Non-pigmented ciliary epithelial cell (primary cell): ENCODE measurements around the gene ADGRD2.

Source experiments
- DNase-seq: peaks from one replicate; pipeline ENCODE4 v3.0.0-alpha.2; 2010; ENCODE audit warnings: low read depth

ADGRD2 gene

DNA sequence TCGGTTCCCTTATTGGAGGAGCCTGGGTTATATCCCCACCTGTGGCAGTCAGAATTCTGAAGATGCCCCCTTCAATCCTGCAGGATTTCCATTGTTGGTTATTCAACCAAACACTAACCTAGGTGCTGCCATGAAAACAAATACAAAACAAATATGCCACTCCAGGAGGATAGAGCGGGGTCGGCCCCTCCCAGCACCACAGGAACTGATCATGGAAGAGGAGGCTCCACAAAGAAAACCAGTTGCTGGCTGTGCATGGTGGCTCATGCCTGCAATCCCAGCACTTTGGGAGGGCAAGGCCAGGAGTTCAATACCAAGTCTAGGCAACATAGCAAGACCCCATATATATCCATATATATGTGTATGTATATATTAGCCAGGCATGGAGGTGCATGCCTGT is 13.2 kb upstream of the ADGRD2 start:
- no peak for DNase-seq

DNA sequence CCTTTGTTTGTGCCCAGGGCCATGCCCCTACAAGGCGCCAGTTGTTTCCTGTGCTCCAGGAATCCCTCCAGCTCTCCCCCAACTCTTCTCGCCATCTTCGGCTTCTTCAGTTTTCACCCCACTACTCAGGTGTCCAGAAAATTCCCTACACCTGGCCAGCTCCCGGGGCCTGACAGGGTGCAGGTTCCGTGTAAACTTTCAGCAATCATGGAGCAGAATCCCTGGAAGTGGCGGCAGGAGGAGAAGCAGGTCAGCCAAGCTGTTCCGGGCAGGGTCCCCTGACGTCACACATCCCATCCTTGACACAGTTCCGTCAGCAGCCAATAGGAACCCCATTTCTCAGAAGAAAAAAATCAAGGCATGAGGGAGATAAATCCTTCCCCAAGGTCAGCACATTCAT is 12.2 kb upstream of the ADGRD2 start:
- DNase-seq, result no peak

DNA sequence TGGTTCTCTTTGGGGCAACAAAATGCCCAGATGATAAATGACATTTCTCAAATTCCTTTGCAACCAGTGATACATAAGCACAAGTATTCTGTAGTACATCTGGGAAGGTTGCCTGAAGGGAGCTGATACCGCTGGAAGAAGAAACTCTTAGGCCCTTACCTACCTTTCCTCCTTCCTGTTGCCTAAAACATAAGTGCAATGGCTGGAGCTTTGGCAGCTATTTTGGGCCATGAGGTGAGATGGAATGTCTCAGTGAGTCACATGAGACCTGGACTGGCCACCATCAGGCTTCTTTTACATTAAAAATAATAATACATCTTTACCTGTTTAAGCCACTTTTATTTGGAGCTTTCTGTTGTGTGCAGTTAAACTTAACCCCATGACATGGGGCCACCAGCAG is 11.2 kb upstream of the ADGRD2 start:
- DNase-seq, result no peak

DNA sequence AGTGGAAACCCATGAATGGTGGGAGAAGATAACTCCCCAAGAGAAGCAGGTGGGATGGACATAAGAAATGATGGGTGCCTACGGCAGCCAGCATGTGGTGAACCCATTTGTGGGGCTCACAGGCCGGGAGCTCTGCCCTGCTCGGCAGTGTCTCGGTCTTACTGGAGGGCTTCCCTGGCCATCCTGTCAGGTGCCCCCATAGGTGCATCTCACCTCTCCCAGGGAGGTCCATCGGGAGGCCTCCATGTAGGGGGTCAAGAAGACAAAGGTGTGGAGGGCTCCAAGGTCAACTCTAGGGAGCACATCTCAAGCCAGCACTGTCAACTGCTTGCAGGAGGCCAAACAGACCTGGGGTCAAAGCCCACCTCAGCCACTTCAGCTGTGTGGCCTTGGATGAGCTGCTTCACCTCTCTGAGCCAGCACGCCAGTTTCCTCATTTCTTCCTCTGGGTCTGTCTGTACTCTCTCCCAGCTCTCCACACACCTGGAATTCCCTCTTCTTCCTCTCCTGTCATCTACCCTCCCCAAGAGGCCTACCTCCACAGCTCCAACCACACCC is 10.5 kb upstream of the ADGRD2 start:
- no peak for DNase-seq

DNA sequence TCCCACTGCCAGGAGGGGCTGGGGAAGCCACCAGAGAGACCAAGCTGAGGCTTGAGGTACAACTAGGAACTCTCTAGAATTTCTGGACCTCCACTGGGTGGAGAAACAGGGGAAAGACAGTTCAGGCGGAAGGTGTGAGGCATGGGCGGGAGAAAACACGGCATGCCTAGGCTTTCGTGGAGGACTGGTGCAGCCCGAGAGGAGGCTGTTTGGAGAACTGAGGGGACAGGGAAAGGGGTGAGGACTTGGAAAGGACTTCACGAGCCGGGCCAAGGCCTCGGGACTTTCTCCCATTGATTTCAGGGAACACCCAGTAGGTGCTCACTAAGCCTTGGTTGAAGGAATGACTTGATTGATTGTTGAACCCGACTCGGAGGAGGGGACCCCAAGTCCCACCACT is 9.5 kb upstream of the ADGRD2 start:
- no peak for DNase-seq

DNA sequence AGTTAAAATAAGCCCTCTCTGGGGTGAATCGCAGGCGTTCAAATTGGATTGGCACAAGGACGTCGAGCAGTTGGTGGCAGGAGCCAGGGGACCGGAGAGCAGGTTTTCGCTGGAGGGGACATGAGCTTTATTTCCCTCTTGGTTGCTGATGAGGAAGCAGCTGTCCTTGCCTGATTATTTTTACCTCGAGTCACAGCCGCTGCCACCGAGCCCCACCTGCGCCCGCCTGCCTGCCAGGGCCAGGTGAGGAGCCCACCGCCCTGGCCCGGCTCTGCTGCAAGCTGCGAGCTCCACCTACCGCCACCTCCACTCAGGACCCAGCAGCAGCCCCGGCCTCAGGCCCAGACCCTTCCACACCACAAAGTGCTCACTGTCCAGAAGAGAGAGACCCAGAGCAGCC is 9.0 kb upstream of the ADGRD2 start:
- no peak for DNase-seq

DNA sequence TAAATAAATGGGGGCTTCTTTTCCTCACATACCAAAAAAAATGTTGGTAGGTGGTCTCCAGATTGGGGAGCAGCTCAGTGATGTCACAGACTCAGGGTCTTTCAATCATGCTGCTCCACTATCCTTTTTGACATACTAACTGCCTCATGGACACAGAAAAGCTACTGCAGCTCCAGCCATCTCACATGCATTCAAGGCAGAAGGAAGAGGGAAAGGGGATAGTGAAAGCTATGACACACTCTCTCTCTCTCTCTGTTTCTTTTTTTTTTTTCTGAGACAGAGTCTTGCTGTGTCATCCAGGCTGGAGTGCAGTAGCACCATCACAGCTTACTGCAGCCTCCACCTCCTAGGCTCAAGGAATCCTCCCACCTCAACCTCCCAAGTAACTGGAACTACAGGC is 7.9 kb upstream of the ADGRD2 start:
- no peak for DNase-seq

DNA sequence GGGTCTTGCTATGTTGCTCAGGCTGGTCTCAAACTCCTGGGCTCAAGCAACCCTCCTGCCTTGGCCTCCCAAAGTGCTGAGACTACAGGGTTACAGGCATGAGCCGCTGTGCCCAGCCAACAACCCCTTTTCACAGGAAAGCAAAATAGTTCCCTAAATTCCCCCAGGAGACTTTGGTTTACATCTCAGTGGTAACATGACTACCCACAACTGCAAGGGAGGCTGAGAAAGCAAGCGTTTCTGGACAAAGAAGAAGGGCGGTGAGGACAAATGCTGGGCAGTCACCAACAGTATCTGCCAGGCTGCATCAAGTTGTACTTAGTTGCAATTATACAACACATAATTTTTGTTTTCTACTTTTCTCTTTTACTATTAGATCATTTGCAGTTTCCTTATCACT is 7.4 kb upstream of the ADGRD2 start:
- no peak for DNase-seq

DNA sequence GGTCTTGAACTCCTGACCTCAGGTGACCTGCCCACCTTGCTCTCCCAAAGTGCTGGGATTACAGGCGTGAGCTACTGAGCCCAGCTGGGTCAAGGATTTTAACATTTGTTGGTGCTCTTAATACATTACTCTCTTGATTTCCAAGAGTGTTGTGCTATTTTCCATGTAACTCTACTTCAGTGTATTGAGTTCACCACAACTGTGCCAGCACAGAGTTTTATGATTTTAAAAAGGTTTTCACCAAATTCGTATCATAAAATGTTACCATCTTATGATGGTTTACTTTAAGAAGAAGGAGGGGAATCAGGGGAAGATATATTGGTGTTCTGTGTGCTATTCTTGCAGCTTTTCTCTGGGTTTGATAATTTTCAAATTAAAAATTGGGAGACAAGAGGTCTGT is 6.6 kb upstream of the ADGRD2 start:
- DNase-seq, result no peak

DNA sequence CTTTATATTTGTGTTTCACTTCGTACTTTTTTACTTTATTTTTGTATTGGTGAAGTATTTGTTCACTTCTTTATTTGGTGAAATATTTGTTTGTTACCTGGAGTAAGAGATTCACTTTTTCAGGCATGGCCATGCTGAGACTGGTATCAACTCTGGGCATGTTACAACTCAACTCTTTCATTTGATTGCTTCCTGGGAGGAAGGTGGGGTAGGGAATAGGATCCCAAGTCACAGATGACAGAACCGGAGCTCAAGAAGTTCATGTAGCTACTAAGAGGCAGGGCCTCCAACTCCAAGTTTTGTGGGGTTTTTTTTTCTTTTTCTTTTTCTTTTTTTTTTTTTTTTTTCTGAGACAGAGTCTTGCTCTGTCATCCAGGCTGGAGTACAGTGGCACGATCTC is 6.1 kb upstream of the ADGRD2 start:
- no peak for DNase-seq

DNA sequence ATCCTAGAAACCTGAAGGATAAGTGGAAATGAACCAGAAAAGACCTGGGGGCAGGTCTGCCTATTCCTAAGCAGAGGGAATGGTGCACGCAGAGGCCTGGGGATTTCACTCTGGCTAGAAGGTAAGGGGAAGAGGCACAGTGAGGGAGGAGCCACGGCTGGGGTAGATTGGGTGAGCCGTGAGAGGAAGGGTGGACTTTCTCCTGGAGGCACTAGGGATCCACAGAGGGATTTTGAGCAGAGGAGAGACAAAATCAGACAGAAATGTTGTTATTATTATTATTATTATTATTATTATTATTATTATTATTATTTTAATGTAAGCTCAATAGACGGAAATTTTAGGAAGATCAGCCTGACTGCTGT is 3.0 kb upstream of the ADGRD2 start:
- no peak for DNase-seq

DNA sequence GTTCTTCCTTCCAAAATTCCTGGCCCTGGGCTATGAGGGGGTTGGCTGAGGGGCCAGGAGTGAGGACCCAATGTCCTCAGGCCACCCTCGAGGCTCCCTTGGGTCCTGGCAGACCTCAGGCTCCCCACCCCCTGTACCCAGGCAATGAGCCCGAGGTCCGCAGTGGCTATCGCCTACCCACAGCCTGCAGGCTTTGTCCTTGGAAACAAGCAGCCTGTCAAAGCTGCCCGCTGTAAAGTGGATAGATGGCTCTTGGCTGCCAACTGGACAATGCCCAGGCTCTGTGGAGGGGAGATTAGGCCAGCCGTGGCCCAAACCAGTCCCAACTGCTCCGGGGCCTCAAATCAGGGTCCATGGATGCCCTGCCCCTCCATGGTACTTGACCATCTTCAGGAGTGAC is 2.2 kb upstream of the ADGRD2 start:
- DNase-seq, result no peak

DNA sequence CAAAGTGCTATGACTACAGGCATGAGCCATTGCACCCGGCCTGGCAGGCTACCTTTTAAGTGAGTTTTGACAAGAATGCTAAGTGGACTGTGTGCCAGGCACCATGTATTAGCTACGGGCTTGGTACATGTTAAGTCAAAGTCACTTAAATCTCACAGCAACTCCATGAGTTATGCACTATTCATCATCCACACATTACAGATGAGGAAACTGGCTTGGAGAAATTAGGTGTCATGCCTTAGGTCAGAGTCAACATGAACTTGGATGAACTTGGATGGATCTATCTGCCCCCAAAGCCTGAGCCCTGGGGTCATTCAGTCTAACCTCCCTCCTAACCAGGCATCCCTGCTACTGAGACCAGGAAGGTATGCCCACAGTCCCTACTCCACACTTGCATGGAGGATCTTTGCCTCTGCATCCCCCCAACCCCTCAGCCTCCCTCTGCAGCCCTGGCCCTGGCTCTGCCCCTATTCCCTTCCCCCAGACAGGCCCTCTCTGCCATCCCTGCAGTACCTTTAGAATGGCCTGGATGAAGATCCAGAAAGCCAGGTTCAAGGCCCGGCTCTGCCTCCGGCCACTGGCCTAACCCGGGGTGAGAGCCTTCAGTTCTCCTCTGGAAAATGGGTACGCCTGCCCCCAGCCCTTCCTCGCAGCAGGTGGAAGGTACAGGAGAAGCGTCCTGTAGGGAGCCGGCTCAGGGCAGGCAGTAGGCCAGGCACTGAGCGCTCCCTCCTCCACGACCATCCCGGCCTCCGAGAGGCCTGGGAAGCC is 685 bp upstream of the ADGRD2 start:
- DNase-seq, result no peak

DNA sequence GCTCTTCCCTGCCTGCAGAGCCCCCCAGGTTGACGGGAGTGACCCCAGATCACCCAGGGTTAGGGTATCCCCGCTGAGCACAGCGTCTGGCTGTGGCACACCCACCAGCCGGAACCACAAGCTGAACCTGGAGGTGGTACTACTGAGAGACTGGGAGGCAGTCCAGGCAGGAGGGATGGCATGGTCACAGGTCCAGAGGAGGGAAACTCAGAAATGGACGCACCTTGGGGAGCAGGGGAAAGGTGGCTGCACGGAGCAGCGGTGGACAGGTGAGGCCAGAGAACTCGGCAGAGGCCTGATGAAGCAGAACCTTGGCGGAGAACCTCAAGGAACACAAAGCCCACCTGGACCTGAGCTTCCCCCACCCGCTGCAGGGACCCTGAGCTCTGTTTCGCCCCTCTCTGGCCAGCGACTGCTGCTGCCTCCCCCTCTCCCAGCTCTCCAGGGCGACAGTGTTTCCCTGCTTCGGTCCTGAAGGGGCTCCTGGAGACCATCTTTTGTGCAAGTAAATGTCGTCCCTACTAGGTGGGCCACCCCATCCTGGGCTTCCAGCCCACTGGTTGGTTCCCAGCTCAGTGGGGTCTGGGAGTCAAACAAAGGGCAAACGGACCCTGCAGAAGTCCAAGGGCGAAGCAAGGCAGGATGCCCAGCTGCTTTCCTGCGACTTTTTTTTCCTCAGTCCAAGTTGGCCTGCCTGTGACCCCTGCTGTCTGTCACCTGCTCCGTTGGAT is 845 bp downstream of the ADGRD2 start:
- DNase-seq, result no peak

DNA sequence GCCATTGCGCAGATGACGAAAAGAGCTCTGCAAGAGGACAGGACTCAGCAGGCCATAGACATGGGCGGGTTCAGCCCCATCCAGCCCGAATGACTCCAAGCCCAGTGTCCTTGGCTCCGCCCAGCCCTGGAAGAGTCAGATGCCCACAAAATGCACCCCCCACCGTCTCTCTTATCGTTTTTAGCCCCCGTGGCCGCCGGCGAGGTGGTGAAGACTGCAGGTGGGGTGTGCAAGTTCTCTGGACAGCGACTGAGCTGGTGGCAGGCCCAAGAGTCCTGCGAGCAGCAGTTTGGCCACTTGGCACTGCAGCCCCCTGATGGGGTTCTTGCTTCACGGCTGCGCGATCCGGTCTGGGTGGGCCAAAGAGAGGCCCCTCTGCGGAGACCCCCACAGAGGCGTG is 2.1 kb downstream of the ADGRD2 start:
- DNase-seq, result no peak

DNA sequence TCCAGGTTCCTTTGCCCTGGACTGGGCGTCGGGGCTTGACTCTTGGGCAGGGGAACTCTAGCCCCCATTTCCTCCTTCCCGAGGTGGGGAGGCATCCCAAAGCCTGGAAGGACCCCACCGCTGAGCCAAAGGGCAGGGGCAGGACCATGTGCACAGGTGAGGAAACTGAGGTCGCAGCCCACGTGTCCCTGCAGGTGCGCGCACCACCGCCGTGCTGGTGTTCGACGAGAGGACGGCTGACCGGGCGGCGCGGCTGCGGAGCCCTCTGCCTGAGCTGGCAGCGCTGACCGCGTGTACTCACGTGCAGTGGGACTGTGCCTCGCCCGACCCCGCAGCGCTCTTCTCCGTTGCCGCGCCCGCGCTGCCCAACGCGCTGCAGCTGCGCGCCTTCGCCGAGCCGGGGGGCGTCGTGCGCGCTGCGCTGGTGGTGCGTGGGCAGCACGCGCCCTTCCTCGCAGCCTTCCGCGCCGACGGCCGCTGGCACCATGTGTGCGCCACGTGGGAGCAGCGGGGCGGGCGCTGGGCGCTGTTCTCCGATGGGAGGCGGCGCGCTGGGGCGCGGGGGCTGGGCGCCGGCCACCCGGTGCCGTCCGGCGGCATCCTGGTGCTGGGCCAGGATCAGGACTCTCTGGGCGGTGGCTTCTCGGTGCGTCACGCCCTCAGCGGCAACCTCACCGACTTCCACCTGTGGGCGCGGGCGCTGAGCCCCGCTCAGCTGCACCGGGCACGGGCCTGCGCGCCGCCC is 2.8 kb downstream of the ADGRD2 start:
- no peak for DNase-seq

DNA sequence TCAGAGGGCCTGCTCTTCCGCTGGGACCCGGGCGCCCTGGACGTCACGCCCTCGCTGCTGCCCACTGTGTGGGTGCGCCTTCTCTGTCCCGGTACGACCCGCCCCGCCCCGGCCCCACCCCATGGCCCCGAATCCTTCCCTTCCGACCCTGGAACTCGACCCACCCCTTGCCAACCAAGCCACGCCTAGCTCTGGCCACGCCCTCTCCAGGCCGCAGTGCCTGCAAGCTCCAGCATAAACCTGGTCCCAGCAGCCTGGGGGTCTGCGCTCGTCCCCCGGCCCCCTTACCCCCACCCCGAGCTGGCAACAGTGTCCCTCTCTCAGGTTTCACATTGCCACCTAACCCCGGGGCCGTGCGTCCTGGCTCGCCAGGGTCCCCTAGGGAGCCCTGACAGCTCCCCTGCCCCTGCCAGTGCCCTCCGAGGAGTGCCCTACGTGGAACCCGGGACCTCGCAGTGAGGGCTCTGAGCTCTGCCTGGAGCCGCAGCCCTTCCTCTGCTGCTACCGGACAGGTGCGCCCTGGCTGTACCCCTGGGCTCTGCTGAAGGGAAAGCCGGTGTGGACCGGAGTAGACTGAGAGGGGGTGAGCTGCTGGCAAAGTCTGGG is 3.4 kb downstream of the ADGRD2 start:
- DNase-seq, result no peak

DNA sequence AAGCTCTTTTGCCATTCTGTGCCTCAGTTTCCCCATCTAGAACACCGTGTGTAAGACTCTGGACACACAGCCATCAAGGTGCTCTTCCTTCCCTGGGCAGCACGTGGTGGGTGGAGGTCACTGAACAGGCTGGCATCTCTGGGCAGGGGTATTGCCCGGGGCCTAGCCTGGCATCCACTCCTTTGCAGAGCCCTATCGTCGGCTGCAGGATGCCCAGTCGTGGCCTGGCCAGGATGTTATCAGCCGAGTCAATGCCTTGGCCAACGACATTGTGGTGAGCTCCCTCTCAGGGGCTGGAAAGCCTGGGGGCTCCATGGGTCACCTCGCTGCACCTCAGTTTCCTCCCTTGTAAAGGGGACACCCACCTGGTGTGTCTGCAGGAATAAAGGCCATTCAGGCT is 4.0 kb downstream of the ADGRD2 start:
- no peak for DNase-seq

DNA sequence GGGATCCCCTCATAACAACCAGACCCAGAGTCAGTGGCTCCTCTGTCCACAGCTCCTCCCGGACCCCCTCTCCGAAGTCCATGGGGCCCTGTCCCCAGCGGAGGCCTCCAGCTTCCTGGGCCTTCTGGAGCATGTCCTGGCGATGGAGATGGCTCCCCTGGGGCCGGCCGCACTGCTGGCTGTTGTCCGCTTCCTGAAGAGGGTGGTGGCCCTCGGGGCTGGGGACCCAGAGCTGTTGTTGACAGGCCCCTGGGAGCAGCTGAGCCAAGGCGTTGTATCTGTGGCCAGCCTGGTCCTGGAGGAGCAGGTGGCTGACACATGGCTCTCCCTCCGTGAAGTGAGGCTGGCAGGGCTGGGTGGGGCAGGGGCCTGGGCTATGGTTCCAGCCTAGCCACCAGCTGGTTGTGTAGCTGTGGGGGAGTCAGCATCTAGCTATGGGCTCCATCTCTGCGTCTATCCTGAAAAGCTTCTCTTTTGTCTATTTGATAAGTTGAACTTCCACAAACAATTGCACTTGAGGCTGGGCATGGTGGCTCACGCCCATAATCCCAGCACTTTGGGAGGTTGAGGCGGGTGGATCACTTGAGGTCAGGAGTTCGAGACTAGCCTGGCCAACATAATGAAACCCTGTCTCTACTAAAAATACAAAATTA is 4.7 kb downstream of the ADGRD2 start:
- no peak for DNase-seq

DNA sequence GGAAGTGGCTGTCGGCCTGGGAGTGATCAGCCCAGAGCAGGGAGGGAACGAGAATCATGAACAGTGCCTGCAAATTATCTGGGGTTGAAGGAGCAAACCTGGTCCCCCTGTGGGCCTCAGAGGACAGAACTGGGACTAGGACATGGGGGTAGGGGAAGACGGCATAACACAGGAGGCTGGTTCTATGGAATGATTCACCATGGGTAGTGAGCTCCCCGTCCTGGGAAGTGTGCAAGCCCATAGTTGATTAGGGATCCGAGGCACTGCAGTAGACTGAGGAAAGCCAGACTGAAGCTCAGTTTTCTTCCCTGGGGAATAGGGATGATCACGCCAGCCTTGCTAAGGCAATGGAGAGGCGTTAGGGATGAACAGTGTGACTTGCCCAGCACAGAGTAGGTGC is 5.6 kb downstream of the ADGRD2 start:
- DNase-seq, result no peak

DNA sequence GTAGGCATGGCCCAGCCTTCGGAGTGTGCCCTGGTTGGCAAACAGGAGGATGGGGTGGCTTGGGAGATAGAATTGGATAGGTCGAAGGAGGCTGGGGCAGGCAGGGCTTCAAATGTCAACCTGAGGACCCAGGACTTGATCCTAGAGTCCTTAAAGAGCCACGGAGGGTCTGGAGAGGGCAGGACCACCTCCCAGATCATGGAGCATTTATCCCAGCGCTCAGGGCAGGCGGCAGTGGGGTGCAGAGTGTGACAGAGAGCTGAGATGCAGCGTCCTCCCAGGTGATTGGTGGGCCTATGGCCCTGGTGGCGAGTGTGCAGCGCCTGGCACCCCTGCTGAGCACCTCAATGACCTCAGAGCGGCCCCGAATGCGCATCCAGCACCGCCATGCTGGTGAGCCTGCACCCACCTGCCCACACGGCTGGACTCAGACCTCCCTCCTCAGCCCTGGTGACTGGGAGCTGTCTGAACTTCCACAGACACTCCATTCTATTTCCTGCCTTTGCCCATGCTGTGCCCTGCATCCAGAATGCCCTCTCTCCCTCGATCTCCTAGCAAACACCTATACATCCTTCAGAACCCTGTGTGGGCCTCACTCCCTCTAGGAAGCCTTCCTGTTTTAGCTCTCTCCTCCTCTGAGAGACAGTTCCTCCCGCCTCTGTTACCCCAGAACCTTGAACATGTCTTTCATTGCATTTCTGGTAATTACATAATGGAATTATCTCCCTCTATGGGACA is 6.3 kb downstream of the ADGRD2 start:
- DNase-seq, result no peak
